Measurements from ENCODE around the gene COPS8. TPM values are rescaled to one million over a fixed set of nuclear protein-coding genes. Genes with fewer than 3 reads are reported as not detected.

Gene COPS8
- total RNA-seq, 3 donors from 2014 or later (not counting 1 experiment from before 2014, with no cell fraction given): 51.8 to 57.9 (median 53.9) TPM

- no peak for DNase-seq
Observed at GRCh38 chr2:237083026-237083425, 2.7 kb upstream of the COPS8 start.

GRCh38 chr2:237084444-237084843 lies 1.2 kb upstream of the COPS8 start:
- Mint-ChIP-seq H3K4me3 (peak overlapping the region; percentile 97), H3K27ac (peak overlapping the region; percentile 97 to 99), H3K9me3 (no peaks in the 10 kb centered on the region), H3K4me1 (peaks cover 14 to 28% of the 10 kb centered on the region in 2 donors), H3K27me3 (ENCODE audit: low read depth in 2 of 2) (peaks cover 0 to 3% of the 10 kb centered on the region in 2 donors), H3K36me3 (no peaks in the 10 kb centered on the region)
- Histone ChIP-seq H3K4me3 (ENCODE audit: low read length) (no peak overlapping the region), H3K27ac (ENCODE audit: low read length) (no peak overlapping the region), H3K36me3 (ENCODE audit: control insufficient read depth, insufficient read depth, low read length) (peaks cover 7% of the 10 kb centered on the region), H3K4me1 (ENCODE audit: control insufficient read depth, insufficient read depth, low read length) (peaks cover 7% of the 10 kb centered on the region), H3K27me3 (ENCODE audit: control insufficient read depth, insufficient read depth, low read length) (no peaks in the 10 kb centered on the region), H3K9me3 (ENCODE audit: control insufficient read depth, insufficient read depth, low read length) (no peaks in the 10 kb centered on the region)
- WGBS (ENCODE audit: insufficient coverage): 97% methylated on average over 8 of the region's 8 CpGs
- no peak for TF ChIP-seq CTCF (IDR thresholded peaks at IDR 0.05)
- DNase-seq (no peak), ATAC-seq (no peak)
- intact Hi-C loops (cut with micrococcal nuclease): no loop called here

More at GRCh38 chr2:237083026-237083425, 2.7 kb upstream of the COPS8 start:
- no peaks in the 10 kb centered on the region for H3K36me3 Mint-ChIP-seq
- H3K27me3 Mint-ChIP-seq (ENCODE audit: low read depth in 2 of 2): peaks cover 0 to 3% of the 10 kb centered on the region in 2 donors
- H3K27ac Mint-ChIP-seq: peak overlapping the region in 1 of 2 donors; percentile 67
- ATAC-seq: no peak
- WGBS (ENCODE audit: insufficient coverage): 99% methylated on average over 3 of the region's 3 CpGs
- H3K27me3 ChIP-seq (ENCODE audit: control insufficient read depth, insufficient read depth, low read length): no peaks in the 10 kb centered on the region
- no peaks in the 10 kb centered on the region for H3K9me3 ChIP-seq (ENCODE audit: control insufficient read depth, insufficient read depth, low read length)
- intact Hi-C loops (cut with micrococcal nuclease): no loop called here
- H3K36me3 ChIP-seq (ENCODE audit: control insufficient read depth, insufficient read depth, low read length): no peaks in the 10 kb centered on the region
- H3K4me3 Mint-ChIP-seq: no peak overlapping the region
- no peak overlapping the region for H3K27ac ChIP-seq (ENCODE audit: low read length)
- no peak overlapping the region for H3K4me3 ChIP-seq (ENCODE audit: low read length)
- H3K4me1 Mint-ChIP-seq: peaks cover 14 to 28% of the 10 kb centered on the region in 2 donors
- H3K9me3 Mint-ChIP-seq: no peaks in the 10 kb centered on the region
- H3K4me1 ChIP-seq (ENCODE audit: control insufficient read depth, insufficient read depth, low read length): peaks cover 7% of the 10 kb centered on the region
- TF ChIP-seq CTCF (IDR thresholded peaks at IDR 0.05): no peak

GRCh38 chr2:237090906-237091305 lies 5.2 kb downstream of the COPS8 start:
- DNase-seq (no peak), ATAC-seq (no peak)
- Mint-ChIP-seq H3K9me3 (no peaks in the 10 kb centered on the region), H3K4me1 (peaks cover 9 to 17% of the 10 kb centered on the region in 2 donors), H3K27me3 (ENCODE audit: low read depth in 2 of 2) (no peaks in the 10 kb centered on the region), H3K4me3 (no peak overlapping the region), H3K27ac (no peak overlapping the region), H3K36me3 (no peaks in the 10 kb centered on the region)
- Histone ChIP-seq H3K36me3 (ENCODE audit: control insufficient read depth, insufficient read depth, low read length) (peaks cover 39% of the 10 kb centered on the region), H3K4me3 (ENCODE audit: low read length) (no peak overlapping the region), H3K27me3 (ENCODE audit: control insufficient read depth, insufficient read depth, low read length) (no peaks in the 10 kb centered on the region), H3K4me1 (ENCODE audit: control insufficient read depth, insufficient read depth, low read length) (no peaks in the 10 kb centered on the region), H3K27ac (ENCODE audit: low read length) (no peak overlapping the region), H3K9me3 (ENCODE audit: control insufficient read depth, insufficient read depth, low read length) (no peaks in the 10 kb centered on the region)
- intact Hi-C loops (cut with micrococcal nuclease): no loop called here
- TF ChIP-seq CTCF (IDR thresholded peaks at IDR 0.05): no peak
- 97% methylated on average over 13 of the region's 13 CpGs for WGBS (ENCODE audit: insufficient coverage)

GRCh38 chr2:237091779-237092436 lies 6.2 kb downstream of the COPS8 start:
- no peak for DNase-seq
- peaks cover 49% of the 10 kb centered on the region for H3K36me3 ChIP-seq (ENCODE audit: control insufficient read depth, insufficient read depth, low read length)
- Mint-ChIP-seq H3K4me1 (peaks cover 0 to 8% of the 10 kb centered on the region in 2 donors), H3K9me3 (no peaks in the 10 kb centered on the region), H3K27me3 (ENCODE audit: low read depth in 2 of 2) (no peaks in the 10 kb centered on the region), H3K36me3 (peaks cover 9% of the 10 kb centered on the region), H3K27ac (no peak overlapping the region), H3K4me3 (no peak overlapping the region)
- H3K9me3 ChIP-seq (ENCODE audit: control insufficient read depth, insufficient read depth, low read length): no peaks in the 10 kb centered on the region
- H3K4me3 ChIP-seq (ENCODE audit: low read length): no peak overlapping the region
- no peaks in the 10 kb centered on the region for H3K27me3 ChIP-seq (ENCODE audit: control insufficient read depth, insufficient read depth, low read length)
- intact Hi-C loops (cut with micrococcal nuclease): no loop called here
- WGBS (ENCODE audit: insufficient coverage): 96% methylated on average over 7 of the region's 7 CpGs
- H3K4me1 ChIP-seq (ENCODE audit: control insufficient read depth, insufficient read depth, low read length): no peaks in the 10 kb centered on the region
- no peak overlapping the region for H3K27ac ChIP-seq (ENCODE audit: low read length)
- TF ChIP-seq CTCF (IDR thresholded peaks at IDR 0.05): no peak
- no peak for ATAC-seq
